Mammary epithelial cell (primary cell): ENCODE results near the gene PXYLP1.

Experiments
- CTCF ChIP-seq, 2 donors: IDR thresholded peaks in 1 of 2; conservative IDR thresholded peaks in 1 of 2; 2 replicates each; pipeline ENCODE4 v1.5.1; 2011 to 2012; ENCODE audit warnings: inconsistent platforms in 2 of 2, low read length in 2 of 2, mild to moderate bottlenecking in 2 of 2, control low read depth in 1 of 2, low read depth in 1 of 2; ENCODE audit not compliant: insufficient read depth in 1 of 2; ENCODE audit errors: extremely low read depth in 1 of 2
- EZH2 ChIP-seq: IDR thresholded peaks from 2 replicates; pipeline ENCODE4 v1.6.1; 2012; ENCODE audit warnings: low read length, inconsistent platforms, borderline replicate concordance

- TF ChIP-seq CTCF (conservative IDR thresholded peaks at IDR 0.05 in 1 of 2, IDR thresholded peaks at IDR 0.05 in 1 of 2; ENCODE audit: extremely low read depth in 1 of 2, insufficient read depth in 1 of 2, low read depth in 1 of 2, low read length in 2 of 2) (peak in 1 of 2 donors; percentile 22), EZH2 (no peak)
Measured at GRCh38 chr3:141275973-141276372, 44.3 kb downstream of the PXYLP1 start.
